HG02759 (cell line): Measurements from ENCODE around the gene UBASH3B.
A peak's percentile ranks its signal among the peaks of the same experiment; 100 is the strongest.

Experiments
- ATAC-seq: cut with Tn5 transposase; IDR thresholded peaks from one replicate; pipeline ENCODE4 v1.9.1; 2021; ENCODE audit warnings: mild to moderate bottlenecking, moderate library complexity; ENCODE audit not compliant: unreplicated experiment

Gene UBASH3B

GRCh38 chr11:122754028-122754427, 98.5 kb downstream of the UBASH3B start:
- ATAC-seq: no peak

- no peak for ATAC-seq
These were observed 99.2 kb downstream of the UBASH3B start for GRCh38 chr11:122754553-122755322.

GRCh38 chr11:122755409-122755808, 99.9 kb downstream of the UBASH3B start:
- ATAC-seq: no peak

GRCh38 chr11:122755941-122756340, 100.4 kb downstream of the UBASH3B start:
- no peak for ATAC-seq

- peak; percentile 64 for ATAC-seq
These were observed 100.9 kb downstream of the UBASH3B start for GRCh38 chr11:122756417-122756816.

- no peak for ATAC-seq
These were observed 101.7 kb downstream of the UBASH3B start for GRCh38 chr11:122757201-122757600.

GRCh38 chr11:122758339-122758738, 102.8 kb downstream of the UBASH3B start:
- ATAC-seq: no peak

- ATAC-seq: no peak
These were observed 103.5 kb downstream of the UBASH3B start for GRCh38 chr11:122758974-122759373.

GRCh38 chr11:122763108-122763507, 107.6 kb downstream of the UBASH3B start:
- ATAC-seq: no peak

GRCh38 chr11:122764371-122765090, 109.0 kb downstream of the UBASH3B start:
- no peak for ATAC-seq

- no peak for ATAC-seq
These were observed 110.1 kb downstream of the UBASH3B start for GRCh38 chr11:122765487-122766131.

GRCh38 chr11:122769126-122769780, 113.7 kb downstream of the UBASH3B start:
- no peak for ATAC-seq

- ATAC-seq: no peak
These were observed 117.4 kb downstream of the UBASH3B start for GRCh38 chr11:122772945-122773344.

GRCh38 chr11:122773781-122774266, 118.3 kb downstream of the UBASH3B start:
- no peak for ATAC-seq

- no peak for ATAC-seq
These were observed 120.3 kb downstream of the UBASH3B start for GRCh38 chr11:122775675-122776271.

GRCh38 chr11:122776546-122776945, 121.0 kb downstream of the UBASH3B start:
- ATAC-seq: no peak

GRCh38 chr11:122777343-122777742, 121.8 kb downstream of the UBASH3B start:
- ATAC-seq: no peak

GRCh38 chr11:122778148-122778547, 122.6 kb downstream of the UBASH3B start:
- ATAC-seq: no peak

- ATAC-seq: no peak
These were observed 123.6 kb downstream of the UBASH3B start for GRCh38 chr11:122779047-122779629.

- ATAC-seq: no peak
These were observed 124.9 kb downstream of the UBASH3B start for GRCh38 chr11:122780296-122780949.
